Erythroblast (primary cell): ENCODE data around the gene HIGD2B.

ENCODE experiments used
- GATA1 ChIP-seq: IDR thresholded peaks from 2 replicates; pipeline ENCODE4 v1.6.1; 2011; ENCODE audit warnings: low read depth, mild to moderate bottlenecking, control low read depth, low read length, moderate library complexity
- POLR2A ChIP-seq: IDR thresholded peaks from 2 replicates; pipeline ENCODE4 v1.6.1; 2011; ENCODE audit warnings: mild to moderate bottlenecking, low read length

GRCh38 chr15:72724028-72724427 is 38.0 kb upstream of the HIGD2B start:
- no peak for TF ChIP-seq POLR2A
- TF ChIP-seq GATA1, result no peak
